Astrocyte (in vitro differentiated cells and primary cell): ENCODE measurements around the gene GOLGA8B. TPM values are rescaled to one million over a fixed set of nuclear protein-coding genes. Genes with fewer than 3 reads are reported as not detected.

ENCODE experiments used
- DNase-seq: peaks from one replicate; pipeline ENCODE4 v3.0.0-alpha.2; 2010; ENCODE audit warnings: low read depth
- FAIRE-seq: peaks from 2 replicates; lab custom pipeline; 2011; peaks lifted over from hg19 to GRCh38; lab: Jason Lieb, UNC
- H2AFZ ChIP-seq: 2 replicates; pipeline ENCODE4 v1.6.0; 2012; ENCODE audit warnings: low read depth, low read length, inconsistent platforms
- H3K27ac ChIP-seq: 2 replicates; pipeline ENCODE4 v1.5.1; 2011; ENCODE audit warnings: low read depth, low read length, inconsistent platforms
- H3K27me3 ChIP-seq: 2 replicates; pipeline ENCODE4 v1.6.0; 2011; ENCODE audit warnings: low read length, inconsistent platforms; ENCODE audit not compliant: insufficient read depth
- H3K36me3 ChIP-seq: 2 replicates; pipeline ENCODE4 v1.5.1; 2011; ENCODE audit warnings: low read length, inconsistent platforms; ENCODE audit not compliant: insufficient read depth
- H3K4me1 ChIP-seq: 2 replicates; pipeline ENCODE4 v1.5.1; 2011; ENCODE audit warnings: low read length, inconsistent platforms; ENCODE audit not compliant: insufficient read depth
- H3K4me2 ChIP-seq: 2 replicates; pipeline ENCODE4 v1.6.0; 2012; ENCODE audit warnings: low read length, inconsistent platforms
- H3K4me3 ChIP-seq: 2 replicates; pipeline ENCODE4 v1.5.1; 2011; ENCODE audit warnings: low read depth, mild to moderate bottlenecking, low read length, inconsistent platforms; ENCODE audit not compliant: insufficient read depth
- H3K79me2 ChIP-seq: 2 replicates; pipeline ENCODE4 v1.6.0; 2012; ENCODE audit warnings: mild to moderate bottlenecking, low read length, inconsistent platforms; ENCODE audit not compliant: insufficient read depth
- H3K9ac ChIP-seq: 2 replicates; pipeline ENCODE4 v1.6.0; 2012; ENCODE audit warnings: mild to moderate bottlenecking, low read length, inconsistent platforms
- H3K9me3 ChIP-seq: 2 replicates; pipeline ENCODE4 v1.5.1; 2012; ENCODE audit warnings: low read depth, mild to moderate bottlenecking, low read length, inconsistent platforms; ENCODE audit not compliant: insufficient read depth
- H4K20me1 ChIP-seq: 2 replicates; pipeline ENCODE4 v1.6.0; 2012; ENCODE audit warnings: low read length, inconsistent platforms; ENCODE audit not compliant: insufficient read depth
- H3K27ac Mint-ChIP-seq: one replicate; pipeline ENCODE4 v1.8.0; 2021; ENCODE audit warnings: mild to moderate bottlenecking, mixed read lengths; ENCODE audit not compliant: unreplicated experiment
- H3K27me3 Mint-ChIP-seq: one replicate; pipeline ENCODE4 v1.8.0; 2021; ENCODE audit warnings: low read depth, mixed read lengths; ENCODE audit not compliant: unreplicated experiment
- H3K36me3 Mint-ChIP-seq: one replicate; pipeline ENCODE4 v1.8.0; 2021; ENCODE audit warnings: low read depth, mixed read lengths; ENCODE audit not compliant: unreplicated experiment
- H3K4me1 Mint-ChIP-seq: one replicate; pipeline ENCODE4 v1.8.0; 2021; ENCODE audit warnings: low read depth, mixed read lengths; ENCODE audit not compliant: unreplicated experiment
- H3K4me3 Mint-ChIP-seq: one replicate; pipeline ENCODE4 v1.8.0; 2021; ENCODE audit warnings: mild to moderate bottlenecking, moderate library complexity, mixed read lengths; ENCODE audit not compliant: unreplicated experiment
- H3K9me3 Mint-ChIP-seq: one replicate; pipeline ENCODE4 v1.8.0; 2021; ENCODE audit warnings: mild to moderate bottlenecking, mixed read lengths; ENCODE audit not compliant: unreplicated experiment
- CTCF ChIP-seq: IDR thresholded peaks from 2 replicates; pipeline ENCODE4 v1.5.1; 2011; ENCODE audit warnings: low read depth, mild to moderate bottlenecking, inconsistent platforms, low read length, moderate library complexity; ENCODE audit not compliant: insufficient read depth
- EZH2 ChIP-seq: IDR thresholded peaks from 2 replicates; pipeline ENCODE4 v1.6.1; 2012; ENCODE audit warnings: mild to moderate bottlenecking, low read length, inconsistent platforms; ENCODE audit not compliant: insufficient read depth
- total RNA-seq: library from RNA; stranded (reverse); gene quantifications from 2 replicates; pipeline ENCODE4 v1.2.1, GENCODE V29; 2021

Gene GOLGA8B
- total RNA-seq, 1 donor from 2014 or later: 55.8 TPM

DNA sequence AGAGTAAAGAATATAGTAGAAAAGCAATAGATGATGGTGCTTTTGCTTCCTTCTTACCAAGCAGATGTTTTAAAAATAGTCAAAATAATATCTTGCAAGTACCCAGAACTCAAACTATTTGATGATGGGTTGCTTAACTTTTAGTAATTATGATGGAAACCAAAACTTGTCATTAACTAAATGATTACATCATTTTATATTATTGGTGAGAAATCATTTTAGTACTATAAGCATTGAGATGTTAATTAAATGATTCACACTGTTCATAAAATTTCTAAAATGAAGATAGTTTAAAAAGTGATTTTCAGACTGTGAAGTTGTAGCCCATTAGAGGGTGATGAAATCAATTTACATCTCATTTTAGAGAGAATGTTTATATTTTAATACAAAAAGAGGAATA, 24.4 kb upstream of the GOLGA8B start:
- Mint-ChIP-seq H3K4me1 (no peaks in the 10 kb centered on the region), H3K36me3 (no peaks in the 10 kb centered on the region), H3K9me3 (no peaks in the 10 kb centered on the region), H3K27me3 (peaks cover 6% of the 10 kb centered on the region), H3K27ac (no peak overlapping the region), H3K4me3 (no peak overlapping the region)
- Histone ChIP-seq H3K27me3 (peaks cover 28% of the 10 kb centered on the region), H3K4me1 (no peaks in the 10 kb centered on the region), H2AFZ (no peak overlapping the region), H3K4me3 (no peak overlapping the region), H3K36me3 (no peaks in the 10 kb centered on the region), H3K4me2 (no peak overlapping the region), H4K20me1 (no peaks in the 10 kb centered on the region), H3K9ac (no peak overlapping the region), H3K27ac (no peak overlapping the region), H3K9me3 (no peaks in the 10 kb centered on the region), H3K79me2 (no peaks in the 10 kb centered on the region)
- DNase-seq: no peak
- TF ChIP-seq EZH2 (no peak), CTCF (no peak)
- no peak for FAIRE-seq

- Mint-ChIP-seq H3K4me3 (no peak overlapping the region), H3K27me3 (peaks cover 6% of the 10 kb centered on the region), H3K4me1 (no peaks in the 10 kb centered on the region), H3K9me3 (no peaks in the 10 kb centered on the region), H3K36me3 (no peaks in the 10 kb centered on the region), H3K27ac (no peak overlapping the region)
- FAIRE-seq: no peak
- H2AFZ ChIP-seq: no peak overlapping the region
- no peak overlapping the region for H3K9ac ChIP-seq
- no peaks in the 10 kb centered on the region for H3K4me1 ChIP-seq
- H3K9me3 ChIP-seq: no peaks in the 10 kb centered on the region
- no peak overlapping the region for H3K27ac ChIP-seq
- H3K4me2 ChIP-seq: no peak overlapping the region
- no peak for TF ChIP-seq CTCF
- no peak for TF ChIP-seq EZH2
- H3K4me3 ChIP-seq: no peak overlapping the region
- DNase-seq: peak; percentile 23
- peaks cover 25% of the 10 kb centered on the region for H3K27me3 ChIP-seq
- no peaks in the 10 kb centered on the region for H3K79me2 ChIP-seq
- no peaks in the 10 kb centered on the region for H4K20me1 ChIP-seq
- no peaks in the 10 kb centered on the region for H3K36me3 ChIP-seq
Measured at GRCh38 chr15:34606545-34606944, 23.1 kb upstream of the GOLGA8B start.

DNA sequence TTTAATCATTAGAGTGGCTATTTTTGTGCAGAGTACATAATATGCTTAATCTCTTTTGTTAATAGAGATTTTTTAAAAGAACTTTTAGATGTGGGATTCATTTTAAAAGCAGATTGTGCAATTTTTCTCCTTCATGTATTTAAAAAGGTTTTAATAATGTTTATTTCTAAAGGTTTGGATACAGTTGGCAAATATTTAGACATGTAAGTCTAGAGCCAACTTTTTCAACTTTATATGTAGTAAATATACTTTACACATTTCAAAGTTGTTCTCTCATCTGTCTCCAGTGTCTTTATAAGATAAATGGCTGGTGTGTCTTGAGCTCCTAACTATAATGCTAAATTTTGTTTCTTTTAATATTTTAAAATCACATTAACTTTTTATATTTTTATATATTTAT, 22.7 kb upstream of the GOLGA8B start:
- Histone ChIP-seq H3K27ac (no peak overlapping the region), H3K4me3 (no peak overlapping the region), H3K36me3 (no peaks in the 10 kb centered on the region), H3K4me1 (no peaks in the 10 kb centered on the region), H3K9me3 (no peaks in the 10 kb centered on the region), H4K20me1 (no peaks in the 10 kb centered on the region), H3K9ac (no peak overlapping the region), H3K27me3 (peaks cover 22% of the 10 kb centered on the region), H3K79me2 (no peaks in the 10 kb centered on the region), H2AFZ (no peak overlapping the region), H3K4me2 (no peak overlapping the region)
- Mint-ChIP-seq H3K27me3 (peaks cover 6% of the 10 kb centered on the region), H3K27ac (no peak overlapping the region), H3K4me1 (no peaks in the 10 kb centered on the region), H3K9me3 (no peaks in the 10 kb centered on the region), H3K36me3 (no peaks in the 10 kb centered on the region), H3K4me3 (no peak overlapping the region)
- DNase-seq: no peak
- TF ChIP-seq EZH2 (no peak), CTCF (no peak)
- FAIRE-seq: no peak
